Central memory CD8-positive, alpha-beta T cell (primary cell): ENCODE measurements around the gene GOSR1.
"Not testable (repeated sequence)": the region's sequence is repeated elsewhere in the genome, so short reads cannot be mapped to it uniquely, and the experiment has no call there.

Source experiments
- ATAC-seq: fragments of 150-1000 bp; cut with Tn5 transposase; replicated peaks from 2 replicates; pipeline ENCODE4 v1.10.0; 2022; ENCODE audit warnings: mild to moderate bottlenecking, moderate FRiP score, moderate number of reproducible peaks; ENCODE audit not compliant: poor library complexity, severe bottlenecking; ENCODE audit errors: extremely low read depth
- DNase-seq, 2 donors: peaks; one replicate each; pipeline ENCODE4 v3.0.0; 2021; ENCODE audit warnings: low spot score in 2 of 2
- H3K27ac Mint-ChIP-seq: one replicate; pipeline ENCODE4 v1.8.0; 2022; ENCODE audit warnings: low read depth, mild to moderate bottlenecking, moderate library complexity, mixed read lengths
- H3K27me3 Mint-ChIP-seq: one replicate; pipeline ENCODE4 v1.8.0; 2022; ENCODE audit warnings: mixed read lengths
- H3K36me3 Mint-ChIP-seq: one replicate; pipeline ENCODE4 v1.8.0; 2022; ENCODE audit warnings: mild to moderate bottlenecking, moderate library complexity, mixed read lengths; ENCODE audit not compliant: insufficient read depth
- H3K4me1 Mint-ChIP-seq: one replicate; pipeline ENCODE4 v1.8.0; 2022; ENCODE audit warnings: mixed read lengths
- H3K4me3 Mint-ChIP-seq: one replicate; pipeline ENCODE4 v1.8.0; 2022; ENCODE audit warnings: mild to moderate bottlenecking, moderate library complexity, mixed read lengths
- H3K9me3 Mint-ChIP-seq: one replicate; pipeline ENCODE4 v1.8.0; 2022; ENCODE audit warnings: mixed read lengths

The GOSR1 gene

GRCh38 chr17:30477083-30477773 lies at the start of gene GOSR1:
GOSR1 (plus strand) TSS chr17:30477408; CDS start chr17:30477434, 26 bp downstream.
- Mint-ChIP-seq H3K36me3 (peaks cover 34% of the 10 kb centered on the region), H3K4me1 (peaks cover 26% of the 10 kb centered on the region), H3K9me3 (no peaks in the 10 kb centered on the region), H3K27me3 (no peaks in the 10 kb centered on the region), H3K27ac (peak within 1 kb of the TSS; percentile 99), H3K4me3 (peak within 1 kb of the TSS; percentile 95)
- peak; percentile 98 for ATAC-seq
- peak; percentile 82 to 86 for DNase-seq

GRCh38 chr17:30427611-30428010 lies 49.6 kb upstream of the GOSR1 start:
- Mint-ChIP-seq H3K27ac (peak overlapping the region; percentile 44), H3K36me3 (peaks cover 33% of the 10 kb centered on the region)
- no peak for ATAC-seq

GRCh38 chr17:30429155-30429554 lies 48.1 kb upstream of the GOSR1 start:
- Mint-ChIP-seq H3K9me3 (no peaks in the 10 kb centered on the region), H3K27me3 (no peaks in the 10 kb centered on the region), H3K36me3 (peaks cover 36% of the 10 kb centered on the region), H3K4me1 (no peaks in the 10 kb centered on the region), H3K27ac (no peak overlapping the region), H3K4me3 (no peak overlapping the region)
- DNase-seq (no peak), ATAC-seq (no peak)

More at GRCh38 chr17:30427611-30428010, 49.6 kb upstream of the GOSR1 start:
- no peak overlapping the region for H3K4me3 Mint-ChIP-seq
- no peaks in the 10 kb centered on the region for H3K27me3 Mint-ChIP-seq
- H3K9me3 Mint-ChIP-seq, result no peaks in the 10 kb centered on the region
- no peak for DNase-seq
- no peaks in the 10 kb centered on the region for H3K4me1 Mint-ChIP-seq

- H3K36me3 Mint-ChIP-seq, result peaks cover 25% of the 10 kb centered on the region
- H3K27me3 Mint-ChIP-seq, result no peaks in the 10 kb centered on the region
- H3K27ac Mint-ChIP-seq, result no peak overlapping the region
- ATAC-seq, result no peak
- no peak overlapping the region for H3K4me3 Mint-ChIP-seq
- H3K9me3 Mint-ChIP-seq, result no peaks in the 10 kb centered on the region
- H3K4me1 Mint-ChIP-seq, result peaks cover 12% of the 10 kb centered on the region
- DNase-seq, result no peak
Measured at GRCh38 chr17:30433514-30433913, 43.7 kb upstream of the GOSR1 start.

GRCh38 chr17:30436729-30437128 lies 40.5 kb upstream of the GOSR1 start:
- peaks cover 19% of the 10 kb centered on the region for H3K36me3 Mint-ChIP-seq
- no peaks in the 10 kb centered on the region for H3K9me3 Mint-ChIP-seq
- no peaks in the 10 kb centered on the region for H3K27me3 Mint-ChIP-seq
- H3K4me3 Mint-ChIP-seq, result no peak overlapping the region
- peaks cover 12% of the 10 kb centered on the region for H3K4me1 Mint-ChIP-seq
- ATAC-seq (no peak), DNase-seq (no peak)
- H3K27ac Mint-ChIP-seq, result no peak overlapping the region

GRCh38 chr17:30443721-30444120 lies 33.5 kb upstream of the GOSR1 start:
- Mint-ChIP-seq H3K27ac (no peak overlapping the region), H3K4me3 (no peak overlapping the region), H3K36me3 (peaks cover 23% of the 10 kb centered on the region), H3K4me1 (peaks cover 9% of the 10 kb centered on the region), H3K27me3 (no peaks in the 10 kb centered on the region), H3K9me3 (no peaks in the 10 kb centered on the region)
- no peak for ATAC-seq
- no peak for DNase-seq

GRCh38 chr17:30446640-30447039 lies 30.6 kb upstream of the GOSR1 start:
- H3K27ac Mint-ChIP-seq, result peak overlapping the region; percentile 56
- H3K27me3 Mint-ChIP-seq, H3K4me1 Mint-ChIP-seq, H3K4me3 Mint-ChIP-seq, DNase-seq, H3K9me3 Mint-ChIP-seq, ATAC-seq: not testable (repeated sequence)
- H3K36me3 Mint-ChIP-seq, result peaks cover 38% of the 10 kb centered on the region

- peaks cover 39% of the 10 kb centered on the region for H3K36me3 Mint-ChIP-seq
- peaks cover 9% of the 10 kb centered on the region for H3K4me1 Mint-ChIP-seq
- no peaks in the 10 kb centered on the region for H3K27me3 Mint-ChIP-seq
Measured at GRCh38 chr17:30449480-30449879, 27.7 kb upstream of the GOSR1 start.

GRCh38 chr17:30450125-30451027 lies 26.8 kb upstream of the GOSR1 start:
- Mint-ChIP-seq H3K36me3 (peaks cover 37% of the 10 kb centered on the region), H3K27me3 (no peaks in the 10 kb centered on the region), H3K27ac (no peak overlapping the region), H3K9me3 (no peaks in the 10 kb centered on the region), H3K4me1 (peaks cover 9% of the 10 kb centered on the region), H3K4me3 (no peak overlapping the region)
- DNase-seq, result no peak
- ATAC-seq, result no peak

More at GRCh38 chr17:30449480-30449879, 27.7 kb upstream of the GOSR1 start:
- H3K9me3 Mint-ChIP-seq, result no peaks in the 10 kb centered on the region
- H3K4me3 Mint-ChIP-seq, result no peak overlapping the region
- ATAC-seq (no peak), DNase-seq (no peak)
- no peak overlapping the region for H3K27ac Mint-ChIP-seq

GRCh38 chr17:30454635-30455034 lies 22.6 kb upstream of the GOSR1 start:
- Mint-ChIP-seq H3K27ac (no peak overlapping the region), H3K4me3 (no peak overlapping the region), H3K9me3 (no peaks in the 10 kb centered on the region), H3K4me1 (no peaks in the 10 kb centered on the region), H3K27me3 (no peaks in the 10 kb centered on the region), H3K36me3 (peaks cover 45% of the 10 kb centered on the region)
- no peak for ATAC-seq
- DNase-seq, result no peak

- peaks cover 34% of the 10 kb centered on the region for H3K36me3 Mint-ChIP-seq
- H3K4me3 Mint-ChIP-seq, result no peak overlapping the region
- ATAC-seq (no peak), DNase-seq (no peak)
- H3K4me1 Mint-ChIP-seq, result no peaks in the 10 kb centered on the region
- no peaks in the 10 kb centered on the region for H3K9me3 Mint-ChIP-seq
- no peaks in the 10 kb centered on the region for H3K27me3 Mint-ChIP-seq
- H3K27ac Mint-ChIP-seq, result no peak overlapping the region
Measured at GRCh38 chr17:30458371-30458770, 18.8 kb upstream of the GOSR1 start.

- H3K4me1 Mint-ChIP-seq, ATAC-seq, H3K4me3 Mint-ChIP-seq, H3K9me3 Mint-ChIP-seq, H3K27me3 Mint-ChIP-seq, DNase-seq: not testable (repeated sequence)
- peaks cover 36% of the 10 kb centered on the region for H3K36me3 Mint-ChIP-seq
- H3K27ac Mint-ChIP-seq, result peak overlapping the region; percentile 18
Measured at GRCh38 chr17:30458797-30459413, 18.3 kb upstream of the GOSR1 start.
